ENCODE data around the gene GAP43.
"Not testable (repeated sequence)": the region's sequence is repeated elsewhere in the genome, so short reads cannot be mapped to it uniquely, and the experiment has no call there.

Gene GAP43

DNA sequence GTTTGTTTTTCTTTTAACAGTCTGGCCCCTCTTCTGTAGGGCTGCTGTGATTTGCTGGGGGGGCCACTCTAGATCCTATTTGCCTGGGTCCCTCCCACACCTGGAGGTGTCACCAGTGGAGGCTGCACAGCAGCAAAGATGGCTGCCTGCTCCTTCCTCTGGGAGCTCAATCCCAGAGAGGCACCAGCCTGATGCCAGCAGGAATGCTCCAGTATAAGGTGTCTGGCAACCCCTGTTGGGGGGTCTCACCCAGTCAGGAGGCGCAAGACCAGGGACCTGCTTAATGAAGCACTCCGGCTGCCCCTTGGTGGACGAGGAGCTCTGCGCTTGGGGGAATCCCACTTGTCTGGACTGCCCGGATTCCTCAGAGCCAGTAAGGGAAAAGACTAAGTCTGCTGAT, 118.3 kb downstream of the GAP43 start:
- H3K4me3 ChIP-seq (ENCODE audit: low read depth, low read length): no peak overlapping the region

DNA sequence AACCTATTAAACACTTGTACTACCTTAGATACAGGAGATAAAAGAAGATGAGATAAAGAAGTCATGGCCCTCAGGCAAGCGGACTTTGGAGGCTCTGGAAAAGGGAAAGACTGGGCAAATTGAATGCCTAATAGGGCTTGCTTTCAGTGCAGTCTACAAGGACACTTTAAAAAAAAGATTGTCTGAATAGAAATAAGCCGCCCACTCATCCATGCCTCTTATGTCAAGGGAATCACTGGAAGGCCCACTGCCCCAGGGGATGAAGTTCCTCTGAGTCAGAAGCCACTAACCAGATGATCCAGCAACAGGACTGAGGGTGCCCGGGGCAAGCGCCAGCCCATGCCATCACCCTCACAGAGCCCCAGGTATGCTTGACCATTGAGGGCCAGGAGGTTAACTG, 121.2 kb downstream of the GAP43 start:
- not testable (repeated sequence) for H3K4me3 ChIP-seq (ENCODE audit: low read depth, low read length)

DNA sequence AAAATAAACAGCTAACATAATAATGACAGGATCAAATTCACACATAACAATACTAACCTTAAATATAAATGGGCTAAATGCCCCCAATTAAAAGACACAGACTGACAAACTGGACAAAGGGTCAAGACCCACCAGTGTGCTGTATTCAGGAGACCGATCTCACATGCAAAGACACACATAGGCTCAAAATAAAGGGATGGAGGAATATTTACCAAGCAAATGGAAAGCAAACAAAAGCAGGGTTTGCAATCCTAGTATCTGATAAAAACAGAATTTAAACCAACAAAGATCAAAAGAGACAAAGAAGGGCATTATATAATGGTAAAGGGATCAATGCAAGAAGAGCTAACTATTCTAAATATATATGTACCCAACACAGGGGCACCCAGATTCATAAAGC, 129.7 kb downstream of the GAP43 start:
- not testable (repeated sequence) for H3K4me3 ChIP-seq (ENCODE audit: low read depth, low read length)

DNA sequence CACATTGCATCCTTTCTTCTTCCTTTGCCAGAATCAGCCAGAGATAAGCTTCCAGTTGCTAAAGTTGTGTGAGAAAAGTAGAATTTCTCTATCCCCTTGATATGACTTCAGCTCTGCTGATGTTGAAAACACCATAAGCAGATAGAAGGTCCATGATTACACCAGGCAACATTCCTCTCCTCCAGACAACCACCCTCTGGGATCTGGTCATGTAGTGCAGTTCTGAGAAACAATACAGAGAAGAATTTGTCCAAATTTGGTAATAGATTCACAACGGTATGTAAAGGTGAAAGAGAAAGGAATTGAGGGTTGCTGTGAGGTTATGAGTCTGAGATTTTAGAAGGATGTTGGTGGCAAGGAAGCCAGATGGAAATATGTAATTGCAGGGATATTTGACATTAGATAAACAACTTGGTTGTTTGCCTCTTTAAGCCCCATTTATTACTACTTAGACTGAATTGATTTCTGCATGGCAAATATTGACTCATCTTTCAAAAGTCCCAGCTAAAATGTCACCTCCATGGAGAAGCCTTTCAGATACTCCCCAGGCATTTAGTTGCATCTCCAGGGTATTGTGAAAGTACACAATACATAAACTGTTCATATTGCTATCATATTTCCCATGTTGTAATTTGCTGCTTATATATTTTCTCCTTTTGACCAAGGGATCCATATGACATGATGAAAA, 134.9 kb downstream of the GAP43 start:
- no peak overlapping the region for H3K4me3 ChIP-seq (ENCODE audit: low read depth, low read length)

DNA sequence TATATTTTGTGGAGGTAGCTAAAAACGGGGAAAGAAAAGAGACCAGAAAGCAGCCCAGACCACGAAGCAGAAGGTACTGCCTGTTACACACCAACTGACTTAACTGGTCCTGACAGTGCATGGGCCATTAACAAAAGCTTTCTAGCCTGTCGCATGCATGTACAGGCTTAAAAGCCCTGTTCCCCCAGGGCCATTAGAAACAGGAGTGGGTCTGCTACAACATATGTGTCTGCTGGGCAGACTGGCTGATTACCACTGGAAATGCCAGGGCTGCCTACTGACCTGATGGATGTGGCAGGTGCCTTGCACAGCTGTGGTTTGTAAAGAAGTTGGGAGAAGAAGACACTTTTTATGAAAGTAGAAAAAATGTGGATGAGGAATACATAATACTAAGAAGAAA, 137.4 kb downstream of the GAP43 start:
- H3K4me3 ChIP-seq (ENCODE audit: low read depth, low read length): no peak overlapping the region

DNA sequence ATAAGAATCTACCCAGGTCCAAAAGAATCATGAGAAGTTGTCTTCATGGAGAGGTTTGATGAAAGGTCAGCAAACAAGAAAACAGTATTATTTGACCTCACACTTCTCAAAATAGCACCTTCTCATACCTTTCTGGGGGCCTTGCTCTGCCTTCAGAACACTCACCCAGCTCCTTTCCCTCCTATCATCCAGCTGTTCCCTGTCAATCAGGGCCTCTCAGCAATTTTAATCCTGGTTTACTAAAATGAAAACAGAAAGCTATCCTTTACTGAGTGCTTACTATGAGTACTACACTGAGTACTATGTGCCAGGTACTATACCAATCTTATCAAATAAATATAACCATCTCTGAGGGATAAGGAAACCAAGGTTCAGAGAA, 138.6 kb downstream of the GAP43 start:
- H3K4me3 ChIP-seq (ENCODE audit: low read depth, low read length): no peak overlapping the region

DNA sequence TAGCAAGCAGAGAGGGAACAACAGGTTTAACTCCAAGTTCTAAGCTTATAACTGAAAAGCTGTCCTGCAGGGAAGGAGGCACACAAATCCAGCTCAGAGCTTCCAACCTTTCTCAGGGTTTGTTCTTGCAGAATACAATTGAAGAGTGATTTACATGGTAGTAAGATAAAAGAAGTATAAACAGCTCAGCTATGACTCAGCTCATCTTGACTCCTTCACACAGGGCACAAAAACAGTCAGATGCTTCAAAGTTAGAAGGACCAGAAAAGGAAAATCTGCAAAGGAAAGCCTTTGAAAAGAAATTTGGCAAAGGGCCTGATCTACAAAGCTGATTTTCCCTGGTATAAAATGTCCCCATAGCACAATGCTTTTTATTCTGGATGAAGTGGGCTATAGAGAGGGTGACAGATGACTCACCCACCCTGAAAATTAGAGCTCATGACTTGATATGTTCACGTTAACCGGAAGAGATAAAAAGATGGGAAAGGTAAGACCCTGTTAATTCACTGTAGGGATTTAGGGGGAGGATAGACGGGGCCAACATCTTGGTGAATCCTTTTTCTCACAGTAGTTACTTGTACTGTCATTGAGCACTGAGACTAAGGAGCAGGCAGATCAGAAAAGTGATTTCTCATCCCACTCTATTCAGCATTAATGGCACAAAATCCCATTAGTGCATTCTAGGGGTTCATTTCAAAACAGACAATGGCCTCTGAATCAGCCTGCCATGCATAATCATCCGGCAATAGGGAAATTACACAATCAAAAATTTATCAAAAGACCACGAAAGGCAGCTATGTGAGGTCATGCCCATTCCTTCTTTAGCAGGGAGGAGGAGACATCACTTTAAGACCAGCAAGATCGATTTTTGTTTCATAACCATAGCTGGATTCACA, 143.5 kb downstream of the GAP43 start:
- no peak overlapping the region for H3K4me3 ChIP-seq (ENCODE audit: low read depth, low read length)

DNA sequence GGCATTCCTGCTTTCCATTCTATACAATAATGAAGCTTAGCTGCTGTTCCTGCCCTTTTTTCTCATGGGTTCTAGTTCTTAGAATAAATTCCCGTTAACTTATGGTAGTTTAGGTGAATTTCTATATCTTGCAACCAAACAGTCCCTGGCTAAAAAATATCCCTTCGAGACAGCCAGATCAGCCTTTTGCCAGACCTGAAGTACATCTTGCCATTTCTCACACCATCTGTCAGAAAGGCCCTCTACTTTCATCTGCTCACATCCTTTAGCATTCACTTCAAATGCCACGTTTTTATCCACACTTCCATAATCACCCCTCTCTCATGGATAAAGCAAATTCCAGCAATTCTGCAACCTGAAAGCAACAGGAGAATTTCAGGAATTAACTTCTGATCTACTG, 145.4 kb downstream of the GAP43 start:
- no peak overlapping the region for H3K4me3 ChIP-seq (ENCODE audit: low read depth, low read length)
